Naive thymus-derived CD8-positive, alpha-beta T cell (primary cell): ENCODE data around the gene PAQR7. TPM values are rescaled to one million over a fixed set of nuclear protein-coding genes. Genes with fewer than 3 reads are reported as not detected.
A peak's percentile ranks its signal among the peaks of the same experiment; 100 is the strongest.
"Not testable (repeated sequence)": the region's sequence is repeated elsewhere in the genome, so short reads cannot be mapped to it uniquely, and the experiment has no call there.

ENCODE experiments used
- ATAC-seq, 2 donors: fragments of 150-1000 bp; cut with Tn5 transposase in 1 of 2; sonication (Bioruptor Pico), chemical (Tn5 transposase) in 1 of 2; 1 replicate in 1 of 2; 2 replicates in 1 of 2; pipeline ENCODE4 v1.10.0; 2021; ENCODE audit warnings: mild to moderate bottlenecking in 2 of 2, moderate library complexity in 2 of 2
- POLR2A ChIA-PET: fragments of 350-600 bp; sonication (Branson Sonifier 250); formaldehyde crosslinking; loops from one replicate; lab custom pipeline; 2021; ENCODE audit warnings: antibody characterized with exemption; lab: Charles Lee
- DNase-seq, 10 donors: peaks; one replicate each; pipeline versions ENCODE4 v3.0.0 to v3.0.0-alpha.2; 2020 to 2022
- H3K27ac Mint-ChIP-seq, 10 donors: one replicate each; pipeline ENCODE4 v1.8.0; 2020 to 2022; ENCODE audit warnings: mild to moderate bottlenecking in 10 of 10, mixed read lengths in 10 of 10, moderate library complexity in 4 of 10, inconsistent platforms in 1 of 10
- H3K27me3 Mint-ChIP-seq, 5 donors: one replicate each; pipeline ENCODE4 v1.8.0; 2021 to 2022; ENCODE audit warnings: mixed read lengths in 5 of 5
- H3K36me3 Mint-ChIP-seq, 3 donors: one replicate each; pipeline ENCODE4 v1.8.0; 2020 to 2022; ENCODE audit warnings: mixed read lengths in 3 of 3, mild to moderate bottlenecking in 2 of 3, inconsistent platforms in 1 of 3
- H3K4me1 Mint-ChIP-seq, 4 donors: one replicate each; pipeline ENCODE4 v1.8.0; 2021 to 2022; ENCODE audit warnings: mixed read lengths in 4 of 4
- H3K4me3 Mint-ChIP-seq, 10 donors: one replicate each; pipeline ENCODE4 v1.8.0; 2020 to 2022; ENCODE audit warnings: mild to moderate bottlenecking in 10 of 10, mixed read lengths in 10 of 10, moderate library complexity in 6 of 10, inconsistent platforms in 1 of 10
- H3K9me3 Mint-ChIP-seq, 9 donors: one replicate each; pipeline ENCODE4 v1.8.0; 2020 to 2022; ENCODE audit warnings: mixed read lengths in 9 of 9, mild to moderate bottlenecking in 3 of 9, inconsistent platforms in 1 of 9, moderate library complexity in 1 of 9
- polyA plus RNA-seq, 3 donors: library from polyadenylated mRNA; unstranded; fragments of 300-500 nt; fragmentation: Illumina TruSeq; gene quantifications; one replicate each; pipeline ENCODE4 v1.2.3, GENCODE V29; 2021
- total RNA-seq, 8 experiments: library from RNA in 2 of 8; stranded (reverse) in 2 of 8; gene quantifications; one replicate each; pipeline ENCODE4 v1.2.3 and lab custom pipeline; 2021 to 2026

PAQR7 gene
- total and polyA plus RNA-seq, 5 experiments from 2014 or later, result 0.08 to 6.5 (median 0.32) TPM

DNA sequence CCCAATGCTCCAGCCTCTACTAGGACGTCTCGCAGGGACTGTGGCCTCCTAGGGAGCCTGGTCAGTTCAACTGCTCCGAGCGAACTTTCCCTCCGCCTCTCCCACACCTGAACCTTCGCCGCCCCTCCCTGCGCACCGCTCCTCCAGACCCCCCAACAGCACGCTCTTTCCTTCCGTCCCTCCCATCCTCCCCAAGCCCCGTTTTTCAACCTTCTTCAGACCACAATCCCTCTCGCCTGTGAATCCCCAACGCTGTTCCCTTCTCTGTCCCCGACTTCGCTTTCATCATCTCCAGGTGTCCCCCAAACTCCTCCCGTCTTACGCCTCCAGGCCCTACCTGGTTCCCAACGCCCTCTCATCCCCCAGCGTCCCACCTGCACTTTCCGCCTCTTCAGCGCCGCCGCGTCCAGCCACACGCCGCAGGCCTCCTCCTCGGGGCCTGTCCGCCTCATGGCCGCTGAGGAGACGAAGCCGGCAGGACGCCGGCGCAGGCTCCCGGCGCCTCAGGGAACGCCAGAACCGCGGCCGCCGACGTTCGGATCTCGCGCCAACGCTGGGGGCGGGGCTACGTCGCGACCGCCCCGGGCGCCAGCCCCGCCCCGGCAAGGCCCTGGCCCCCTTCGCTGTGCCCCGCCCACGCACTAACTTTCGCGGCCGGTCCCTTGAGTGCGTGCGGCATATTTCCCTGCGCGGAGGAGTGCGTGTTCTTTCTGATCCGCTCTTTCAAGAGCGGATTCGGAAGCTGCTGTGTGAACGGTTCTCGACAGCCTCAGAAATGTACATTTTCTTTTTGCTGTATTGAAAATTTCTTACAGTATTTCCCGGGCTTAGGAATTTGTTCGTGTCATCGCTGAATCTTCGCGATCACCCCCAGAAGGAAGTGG, 16.4 kb downstream of the PAQR7 start, which contains the start of gene AUNIP:
Gene AUNIP, minus strand, starts transcription at position 552 of the 884 bp plus-strand sequence. Its CDS starts 100 bp downstream, at position 452.
- H3K27ac Mint-ChIP-seq, result peak within 1 kb of the TSS; percentile 84 to 96 (median 95)
- DNase-seq (peak; percentile 80 to 93 (median 88)), ATAC-seq (peak; percentile 98 to 99)
- peak within 1 kb of the TSS; percentile 87 to 96 (median 92) for H3K4me3 Mint-ChIP-seq
- H3K36me3 Mint-ChIP-seq, result peaks cover 0 to 9% (median under 1%) of the 10 kb centered on the region in 3 donors
- H3K27me3 Mint-ChIP-seq, result peaks cover 0 to 2% (median 0%) of the 10 kb centered on the region in 5 donors
- peaks cover 11 to 28% (median 20%) of the 10 kb centered on the region in 4 donors for H3K4me1 Mint-ChIP-seq
- H3K9me3 Mint-ChIP-seq, result no peaks in the 10 kb centered on the region
- POLR2A ChIA-PET, result interaction anchor here (0.5 to 2.0 kb wide), 3 partner anchors 16 to 143 kb away, joined by 3 to 11 read pairs (median 4); partner anchors contain the start of genes MTFR1L and PAQR7

DNA sequence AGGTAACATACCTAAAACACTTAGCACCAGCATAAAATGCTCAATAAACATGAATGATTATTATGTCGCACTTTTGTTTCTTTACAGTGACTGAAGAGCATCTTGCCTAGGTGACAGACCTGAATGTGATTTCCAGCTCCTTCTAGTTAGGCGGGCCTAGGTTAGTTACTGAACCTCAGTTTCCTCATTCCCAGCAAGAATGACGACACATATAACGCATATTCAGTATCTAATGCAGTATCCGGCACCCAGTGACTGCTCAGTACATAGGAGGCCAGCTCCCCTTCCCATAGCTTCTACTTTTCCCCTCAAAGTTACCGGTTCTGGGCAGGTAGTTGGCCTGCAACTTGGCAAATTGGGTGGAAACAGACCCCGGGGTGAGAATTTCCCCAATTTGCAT, 17.0 kb downstream of the PAQR7 start:
- H3K4me1 Mint-ChIP-seq, result peaks cover 11 to 28% (median 20%) of the 10 kb centered on the region in 4 donors
- peaks cover 0 to 2% (median 0%) of the 10 kb centered on the region in 5 donors for H3K27me3 Mint-ChIP-seq
- no peaks in the 10 kb centered on the region for H3K9me3 Mint-ChIP-seq
- H3K4me3 Mint-ChIP-seq, result peak overlapping the region; percentile 80 to 96 (median 90)
- ATAC-seq (no peak), DNase-seq (no peak)
- peaks cover 0 to 9% (median 0%) of the 10 kb centered on the region in 3 donors for H3K36me3 Mint-ChIP-seq
- POLR2A ChIA-PET, result no interaction called here
- peak overlapping the region in 7 of 10 donors; percentile 8 to 84 (median 59) for H3K27ac Mint-ChIP-seq

DNA sequence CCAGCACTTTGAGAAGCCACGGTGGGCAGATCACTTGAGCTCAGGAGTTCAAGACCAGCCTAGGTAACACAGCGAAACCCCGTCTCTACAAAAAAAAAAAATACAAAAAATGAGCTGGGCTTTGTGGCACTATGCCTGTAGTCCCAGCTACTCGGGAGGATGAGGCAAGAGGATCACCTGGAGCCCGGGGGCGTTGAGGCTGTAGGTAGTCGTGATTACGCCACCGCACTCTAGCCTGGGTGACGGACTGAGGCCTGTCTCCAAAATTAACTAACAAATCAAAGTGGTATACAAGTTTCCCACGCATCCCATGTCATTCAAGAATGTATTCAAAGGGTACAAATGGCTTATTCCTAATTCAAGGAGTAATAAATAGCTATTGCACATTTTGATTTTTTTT, 18.7 kb downstream of the PAQR7 start:
- peaks cover 0 to 2% (median 0%) of the 10 kb centered on the region in 5 donors for H3K27me3 Mint-ChIP-seq
- peak overlapping the region in 1 of 10 donors; percentile 18 for H3K4me3 Mint-ChIP-seq
- POLR2A ChIA-PET, result interaction anchor here (0.7 kb wide), 1 partner anchor 41 kb away, joined by 3 read pairs; no protein-coding TSS in a partner anchor
- no peaks in the 10 kb centered on the region for H3K9me3 Mint-ChIP-seq
- ATAC-seq (no peak), DNase-seq (no peak)
- no peak overlapping the region for H3K27ac Mint-ChIP-seq
- H3K36me3 Mint-ChIP-seq, result no peaks in the 10 kb centered on the region
- peaks cover 7 to 26% (median 19%) of the 10 kb centered on the region in 4 donors for H3K4me1 Mint-ChIP-seq

DNA sequence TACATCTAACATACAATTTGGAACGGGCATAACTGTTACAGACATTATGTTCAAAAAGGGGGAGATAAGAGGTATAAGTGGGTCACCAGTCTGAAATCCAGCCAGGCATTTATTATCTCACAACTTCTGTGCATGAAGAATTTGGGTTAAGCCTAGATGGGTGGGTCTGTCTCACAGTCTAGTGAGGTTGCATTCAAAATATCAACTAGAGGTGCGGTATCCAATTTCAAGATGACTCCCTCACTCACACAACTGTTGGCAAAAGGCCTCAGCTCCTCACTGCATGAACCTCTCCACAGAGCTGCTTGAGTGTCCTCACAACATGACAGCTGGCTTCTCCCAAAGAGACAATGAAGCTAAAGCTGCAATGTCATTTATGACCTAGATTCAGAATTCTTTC, 21.0 kb downstream of the PAQR7 start:
- no peaks in the 10 kb centered on the region for H3K36me3 Mint-ChIP-seq
- H3K4me3 Mint-ChIP-seq, result no peak overlapping the region
- POLR2A ChIA-PET, result no interaction called here
- no peak for DNase-seq
- H3K27ac Mint-ChIP-seq, result no peak overlapping the region
- no peak for ATAC-seq
- peaks cover 0 to 2% (median 0%) of the 10 kb centered on the region in 5 donors for H3K27me3 Mint-ChIP-seq
- peaks cover 5 to 13% (median 10%) of the 10 kb centered on the region in 4 donors for H3K4me1 Mint-ChIP-seq
- H3K9me3 Mint-ChIP-seq, result peaks cover 0 to 2% (median 0%) of the 10 kb centered on the region in 9 donors

DNA sequence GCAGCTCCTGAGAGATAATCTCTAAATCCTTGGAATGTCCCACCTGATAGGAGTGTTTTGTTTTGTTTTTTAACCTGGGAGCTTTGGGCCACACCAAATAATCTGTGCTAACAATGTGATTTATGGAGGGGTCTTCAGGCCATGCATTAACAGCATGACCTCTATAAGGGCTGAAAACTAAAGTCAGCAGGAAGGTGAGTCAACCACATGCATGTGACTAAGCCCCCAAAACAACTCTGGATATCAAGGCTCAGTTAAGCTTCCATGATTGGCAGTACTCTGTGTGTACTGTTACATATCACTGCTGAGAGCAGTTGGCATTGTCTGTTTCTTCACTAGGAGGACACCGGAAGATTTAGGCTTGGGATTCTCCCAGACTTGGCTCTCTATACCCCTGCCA, 27.0 kb downstream of the PAQR7 start:
- H3K4me1 Mint-ChIP-seq, result no peaks in the 10 kb centered on the region
- ATAC-seq (no peak), DNase-seq (no peak)
- no peak overlapping the region for H3K4me3 Mint-ChIP-seq
- POLR2A ChIA-PET, result no interaction called here
- peak overlapping the region in 1 of 10 donors; percentile 41 for H3K27ac Mint-ChIP-seq
- peaks cover 0 to 2% (median 0%) of the 10 kb centered on the region in 9 donors for H3K9me3 Mint-ChIP-seq
- no peaks in the 10 kb centered on the region for H3K36me3 Mint-ChIP-seq
- H3K27me3 Mint-ChIP-seq, result peaks cover 0 to 2% (median 0%) of the 10 kb centered on the region in 5 donors

DNA sequence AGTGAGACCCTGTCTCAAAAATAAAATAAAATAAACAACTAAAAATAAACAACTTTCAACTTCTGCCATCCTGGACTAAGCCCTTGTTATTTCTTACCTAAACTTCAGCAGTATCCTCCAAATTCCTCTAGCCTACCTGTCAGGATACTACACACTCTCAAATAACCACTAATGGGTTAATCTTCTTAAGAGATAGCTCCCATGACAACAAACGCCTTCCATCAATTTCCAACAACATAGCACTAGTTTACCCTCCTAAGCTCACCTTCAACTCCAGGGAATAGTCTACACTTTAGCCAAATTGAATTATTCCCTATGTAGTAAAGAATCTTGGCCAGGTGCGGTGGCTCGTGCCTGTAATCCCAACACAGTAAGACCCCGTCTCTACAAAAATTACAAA, 27.6 kb downstream of the PAQR7 start:
- H3K27me3 Mint-ChIP-seq, result peaks cover 0 to 2% (median 0%) of the 10 kb centered on the region in 5 donors
- no peak overlapping the region for H3K4me3 Mint-ChIP-seq
- H3K36me3 Mint-ChIP-seq, result no peaks in the 10 kb centered on the region
- H3K9me3 Mint-ChIP-seq, result peaks cover 0 to 2% (median 0%) of the 10 kb centered on the region in 9 donors
- ATAC-seq, result no peak
- no peak overlapping the region for H3K27ac Mint-ChIP-seq
- POLR2A ChIA-PET, result no interaction called here
- no peaks in the 10 kb centered on the region for H3K4me1 Mint-ChIP-seq
- DNase-seq, result no peak

DNA sequence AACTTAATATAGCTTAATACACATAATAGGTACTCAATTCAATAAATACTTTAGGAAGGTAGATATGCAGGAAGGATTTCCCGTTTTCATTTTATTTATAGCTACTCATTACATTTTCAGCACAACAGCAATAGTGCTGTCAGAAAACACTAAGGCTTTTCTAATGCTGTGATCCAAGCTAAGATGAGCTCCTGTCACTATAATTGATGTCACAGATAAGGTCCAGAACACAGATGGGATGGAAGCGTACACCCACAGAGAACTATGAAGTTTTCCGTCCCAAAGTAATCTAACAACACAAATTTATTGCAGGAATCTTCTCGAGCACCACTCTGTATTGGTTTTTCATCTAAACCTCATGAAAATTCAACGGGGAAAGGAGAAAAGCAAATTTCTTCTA, 29.8 kb downstream of the PAQR7 start:
- H3K9me3 Mint-ChIP-seq, result no peaks in the 10 kb centered on the region

DNA sequence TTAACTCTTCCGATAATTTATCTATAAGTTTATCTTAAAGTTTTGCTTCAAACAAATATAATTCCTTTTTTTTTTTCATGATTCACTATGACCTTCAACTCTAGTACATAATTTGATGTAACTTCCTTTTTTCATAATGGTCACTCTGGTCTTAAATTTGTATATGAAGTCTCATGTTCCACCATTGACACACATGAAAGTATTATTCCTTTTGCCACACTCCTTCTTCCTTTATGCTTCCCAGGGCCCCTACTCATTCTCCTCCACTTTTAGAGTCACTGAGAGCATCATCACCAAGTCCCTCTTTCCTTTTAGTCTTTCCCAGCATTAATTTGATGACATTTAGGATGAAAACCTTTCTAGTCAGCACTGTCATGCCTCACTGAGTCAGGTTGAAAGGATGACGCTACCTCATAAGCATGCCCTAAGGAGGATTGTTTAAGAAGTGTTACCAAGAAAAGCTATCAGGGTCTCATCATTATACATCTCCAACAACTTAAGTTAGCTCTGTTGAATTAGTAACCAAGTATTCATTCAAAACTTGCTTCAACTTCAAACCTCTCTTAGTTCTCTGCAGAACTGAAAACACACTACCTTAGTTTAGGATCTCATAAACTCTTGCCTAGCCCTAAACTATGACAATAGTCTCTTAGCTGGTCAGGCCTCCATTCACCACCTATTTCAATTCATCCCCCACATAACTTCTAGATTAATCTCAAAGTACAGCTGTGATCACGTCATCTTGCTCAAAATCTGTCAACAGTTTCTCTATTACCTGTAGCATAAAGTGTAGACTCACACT, 30.8 kb downstream of the PAQR7 start:
- POLR2A ChIA-PET, result interaction anchor here (0.6 kb wide), 1 partner anchor 23 kb away, joined by 3 read pairs; no protein-coding TSS in a partner anchor
- H3K27ac Mint-ChIP-seq, result no peak overlapping the region

More for the DNA sequence above, 29.8 kb downstream of the PAQR7 start:
- Mint-ChIP-seq H3K4me1 (no peaks in the 10 kb centered on the region), H3K4me3 (no peak overlapping the region), H3K36me3 (no peaks in the 10 kb centered on the region), H3K27me3 (peaks cover 0 to 2% (median 0%) of the 10 kb centered on the region in 5 donors), H3K27ac (no peak overlapping the region)
- DNase-seq (no peak), ATAC-seq (no peak)
- POLR2A ChIA-PET, result interaction anchor here (0.6 to 0.7 kb wide), 2 partner anchors 344 to 436 kb away, joined by 3 to 6 read pairs; no protein-coding TSS in a partner anchor

DNA sequence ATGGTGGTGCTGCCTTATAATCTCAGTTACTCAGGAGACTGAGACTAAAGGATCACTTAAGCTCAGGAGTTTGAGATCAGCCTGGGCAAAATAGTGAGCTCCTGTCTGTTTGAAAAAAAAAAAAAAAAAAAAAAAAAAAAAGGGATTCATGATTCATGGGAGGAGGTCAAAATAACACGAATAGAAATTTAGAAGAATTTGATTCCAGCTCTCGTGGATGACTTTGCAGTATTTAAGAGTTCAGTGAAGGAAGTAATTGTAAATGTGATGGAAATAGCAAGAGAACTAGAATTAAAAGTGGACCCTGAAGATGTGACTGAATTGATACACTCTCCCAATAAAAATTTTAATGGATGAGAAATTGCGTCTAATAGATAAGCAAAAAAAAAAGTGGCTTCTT, 32.0 kb downstream of the PAQR7 start:
- H3K27me3 Mint-ChIP-seq, result peaks cover 0 to 2% (median 0%) of the 10 kb centered on the region in 5 donors
- POLR2A ChIA-PET, result interaction anchor here (0.7 kb wide), 1 partner anchor 384 kb away, joined by 3 read pairs; no protein-coding TSS in a partner anchor
- H3K36me3 Mint-ChIP-seq, result peaks cover 0 to 12% (median 3%) of the 10 kb centered on the region in 3 donors
- ATAC-seq (no peak), DNase-seq (no peak)
- no peak overlapping the region for H3K27ac Mint-ChIP-seq
- no peak overlapping the region for H3K4me3 Mint-ChIP-seq
- no peaks in the 10 kb centered on the region for H3K4me1 Mint-ChIP-seq
- H3K9me3 Mint-ChIP-seq, result peaks cover 0 to 12% (median 6%) of the 10 kb centered on the region in 9 donors

More for the DNA sequence above, 30.8 kb downstream of the PAQR7 start:
- Mint-ChIP-seq H3K4me1 (no peaks in the 10 kb centered on the region), H3K27me3 (peaks cover 0 to 2% (median 0%) of the 10 kb centered on the region in 5 donors), H3K4me3 (no peak overlapping the region), H3K36me3 (peaks cover 0 to 7% (median 3%) of the 10 kb centered on the region in 3 donors), H3K9me3 (peaks cover 0 to 9% (median 4%) of the 10 kb centered on the region in 9 donors)
- ATAC-seq (no peak), DNase-seq (no peak)

DNA sequence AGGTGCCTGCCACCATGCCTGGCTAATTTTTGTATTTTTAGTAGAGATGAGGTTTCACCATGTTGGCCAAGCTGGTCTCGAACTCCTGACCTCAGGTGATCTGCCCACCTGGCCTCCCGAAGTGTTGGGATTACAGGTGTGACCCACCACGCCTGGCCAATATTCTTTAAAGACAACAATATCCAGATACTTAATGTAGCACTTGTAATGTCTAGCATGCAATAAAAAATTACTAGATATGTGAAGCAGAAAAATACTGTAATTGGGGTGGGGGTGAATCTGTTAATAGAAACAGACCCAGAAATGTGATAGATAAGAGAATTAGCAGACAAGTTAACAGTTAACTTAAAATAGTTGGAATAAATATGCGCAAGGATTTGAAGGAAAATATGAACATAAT, 35.7 kb downstream of the PAQR7 start:
- H3K27ac Mint-ChIP-seq, H3K4me1 Mint-ChIP-seq, H3K4me3 Mint-ChIP-seq, ATAC-seq, POLR2A ChIA-PET, H3K27me3 Mint-ChIP-seq, DNase-seq: not testable (repeated sequence)
- Mint-ChIP-seq H3K36me3 (peaks cover 3 to 12% (median 11%) of the 10 kb centered on the region in 3 donors), H3K9me3 (peaks cover 0 to 12% (median 6%) of the 10 kb centered on the region in 9 donors)

DNA sequence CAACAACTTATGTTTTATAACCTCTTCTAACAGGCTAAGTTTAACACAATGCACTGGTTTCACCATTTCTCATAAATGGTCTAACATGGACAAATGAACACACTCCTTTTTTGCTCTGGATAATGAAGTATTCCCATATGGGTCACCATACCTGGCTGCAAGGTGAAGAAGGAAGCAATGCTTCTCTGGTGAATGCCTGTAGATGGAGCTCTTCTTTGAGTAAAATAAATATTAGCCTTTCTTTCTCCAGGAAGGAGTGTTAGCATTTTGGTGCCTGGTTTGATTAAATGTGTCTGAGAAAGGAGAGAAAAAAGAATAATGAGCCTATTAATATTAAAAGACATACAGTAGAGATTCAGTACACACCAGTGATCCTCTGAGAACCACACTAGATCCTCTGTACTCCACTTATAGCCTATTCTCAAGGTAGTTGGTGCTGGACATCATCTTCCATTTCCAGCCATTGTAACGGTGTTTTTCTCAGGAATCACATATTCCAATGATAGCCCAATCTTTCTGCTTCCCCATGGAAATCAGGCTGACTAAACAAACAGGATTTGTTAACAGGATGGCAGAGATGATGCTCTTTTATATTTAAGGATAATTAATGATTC, 38.1 kb downstream of the PAQR7 start:
- Mint-ChIP-seq H3K4me3 (no peak overlapping the region), H3K27me3 (no peaks in the 10 kb centered on the region), H3K9me3 (peaks cover 0 to 12% (median 6%) of the 10 kb centered on the region in 9 donors), H3K4me1 (peaks cover 0 to 4% (median under 1%) of the 10 kb centered on the region in 4 donors), H3K36me3 (peaks cover 3 to 32% (median 20%) of the 10 kb centered on the region in 3 donors), H3K27ac (peak overlapping the region in 1 of 10 donors; percentile 55)
- ATAC-seq, result no peak
- POLR2A ChIA-PET, result interaction anchor here (0.7 kb wide), 1 partner anchor 301 kb away, joined by 3 read pairs; no protein-coding TSS in a partner anchor
- no peak for DNase-seq
